ENCODE data around the gene MCM5. TPM values are rescaled to one million over a fixed set of nuclear protein-coding genes. Genes with fewer than 3 reads are reported as not detected.
A peak's percentile ranks its signal among the peaks of the same experiment; 100 is the strongest.

Gene MCM5
- total and polyA plus RNA-seq, 2 of the 13 experiments (the other 11 are each of a cell fraction or from before 2014, with no cell fraction given): 40.2 to 93.5 TPM

DNA sequence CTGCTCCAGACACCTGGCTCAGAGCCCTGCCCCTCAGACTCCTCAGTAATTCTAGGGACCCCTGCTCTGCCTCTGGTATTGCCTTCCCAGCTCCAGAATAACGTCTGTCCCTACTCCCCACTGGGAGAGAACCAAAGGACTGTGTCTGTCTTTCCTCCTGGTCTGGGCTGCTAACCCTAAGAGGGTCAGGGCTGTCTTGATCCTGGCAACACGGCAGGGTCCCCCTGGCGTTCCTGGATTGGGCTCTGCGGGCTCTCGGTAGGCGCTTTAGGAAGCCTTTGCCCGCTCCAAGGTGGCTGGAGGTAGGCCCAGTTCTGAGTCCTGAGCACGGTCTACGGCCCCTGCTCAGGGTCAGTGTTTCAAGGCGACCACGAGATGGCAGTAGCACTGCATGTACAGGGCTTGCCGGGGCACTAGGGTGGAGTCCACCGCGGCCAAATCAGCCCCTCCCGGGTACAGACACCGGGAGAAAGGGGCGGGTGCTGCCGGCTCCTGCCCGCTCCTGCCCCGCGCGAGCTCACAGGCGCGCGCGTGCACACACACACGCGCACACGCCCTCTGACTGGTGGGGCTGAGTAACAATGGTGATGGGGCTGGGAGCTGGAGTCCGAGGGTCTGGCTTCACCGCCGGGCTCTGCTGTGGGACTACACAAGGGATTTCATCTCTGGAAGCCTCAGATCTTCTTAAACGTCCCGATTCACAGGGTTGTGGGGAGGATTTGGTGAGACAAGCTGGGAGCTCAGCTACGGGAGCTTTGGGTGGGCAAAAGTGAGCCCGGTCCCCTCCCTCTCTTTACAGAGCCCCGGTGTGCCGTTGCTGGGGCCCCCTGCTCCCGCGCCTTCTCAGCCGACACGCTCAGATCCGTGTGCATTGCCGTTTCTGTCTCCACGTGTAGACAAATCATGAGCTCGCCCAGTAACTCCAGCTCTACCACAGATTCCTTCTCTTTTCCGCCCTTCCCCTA lies 49.1 kb upstream of the MCM5 start (continued):
- TF ChIP-seq, protein P1, sequence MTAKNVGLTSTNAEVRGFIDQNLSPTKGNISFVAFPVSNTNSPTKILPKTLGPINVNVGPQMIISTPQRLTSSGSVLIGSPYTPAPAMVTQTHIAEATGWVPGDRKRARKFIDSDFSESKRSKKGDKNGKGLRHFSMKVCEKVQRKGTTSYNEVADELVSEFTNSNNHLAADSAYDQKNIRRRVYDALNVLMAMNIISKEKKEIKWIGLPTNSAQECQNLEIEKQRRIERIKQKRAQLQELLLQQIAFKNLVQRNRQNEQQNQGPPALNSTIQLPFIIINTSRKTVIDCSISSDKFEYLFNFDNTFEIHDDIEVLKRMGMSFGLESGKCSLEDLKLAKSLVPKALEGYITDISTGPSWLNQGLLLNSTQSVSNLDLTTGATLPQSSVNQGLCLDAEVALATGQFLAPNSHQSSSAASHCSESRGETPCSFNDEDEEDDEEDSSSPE (CRISPR knock-in tag; IDR thresholded peaks at IDR 0.05): 0 out of 2 replicates have a peak, but pooled peaks have one; percentile 59
- 0 out of 2 replicates have a peak, but pooled peaks have one; percentile 41 for TF ChIP-seq ARHGAP35 (CRISPR knock-in tag; IDR thresholded peaks at IDR 0.05; ENCODE audit: borderline replicate concordance)
- TF ChIP-seq KLF12 (CRISPR knock-in tag; IDR thresholded peaks at IDR 0.05; ENCODE audit: borderline replicate concordance): peak; percentile 83; the same call in 1 of the 2 replicates
- TF ChIP-seq RELA (CRISPR knock-in tag; IDR thresholded peaks at IDR 0.05): 0 out of 2 replicates have a peak, but pooled peaks have one; percentile 56
- TF ChIP-seq HOXA3 (CRISPR knock-in tag; IDR thresholded peaks at IDR 0.05): peak; percentile 72
- TF ChIP-seq, protein P2, sequence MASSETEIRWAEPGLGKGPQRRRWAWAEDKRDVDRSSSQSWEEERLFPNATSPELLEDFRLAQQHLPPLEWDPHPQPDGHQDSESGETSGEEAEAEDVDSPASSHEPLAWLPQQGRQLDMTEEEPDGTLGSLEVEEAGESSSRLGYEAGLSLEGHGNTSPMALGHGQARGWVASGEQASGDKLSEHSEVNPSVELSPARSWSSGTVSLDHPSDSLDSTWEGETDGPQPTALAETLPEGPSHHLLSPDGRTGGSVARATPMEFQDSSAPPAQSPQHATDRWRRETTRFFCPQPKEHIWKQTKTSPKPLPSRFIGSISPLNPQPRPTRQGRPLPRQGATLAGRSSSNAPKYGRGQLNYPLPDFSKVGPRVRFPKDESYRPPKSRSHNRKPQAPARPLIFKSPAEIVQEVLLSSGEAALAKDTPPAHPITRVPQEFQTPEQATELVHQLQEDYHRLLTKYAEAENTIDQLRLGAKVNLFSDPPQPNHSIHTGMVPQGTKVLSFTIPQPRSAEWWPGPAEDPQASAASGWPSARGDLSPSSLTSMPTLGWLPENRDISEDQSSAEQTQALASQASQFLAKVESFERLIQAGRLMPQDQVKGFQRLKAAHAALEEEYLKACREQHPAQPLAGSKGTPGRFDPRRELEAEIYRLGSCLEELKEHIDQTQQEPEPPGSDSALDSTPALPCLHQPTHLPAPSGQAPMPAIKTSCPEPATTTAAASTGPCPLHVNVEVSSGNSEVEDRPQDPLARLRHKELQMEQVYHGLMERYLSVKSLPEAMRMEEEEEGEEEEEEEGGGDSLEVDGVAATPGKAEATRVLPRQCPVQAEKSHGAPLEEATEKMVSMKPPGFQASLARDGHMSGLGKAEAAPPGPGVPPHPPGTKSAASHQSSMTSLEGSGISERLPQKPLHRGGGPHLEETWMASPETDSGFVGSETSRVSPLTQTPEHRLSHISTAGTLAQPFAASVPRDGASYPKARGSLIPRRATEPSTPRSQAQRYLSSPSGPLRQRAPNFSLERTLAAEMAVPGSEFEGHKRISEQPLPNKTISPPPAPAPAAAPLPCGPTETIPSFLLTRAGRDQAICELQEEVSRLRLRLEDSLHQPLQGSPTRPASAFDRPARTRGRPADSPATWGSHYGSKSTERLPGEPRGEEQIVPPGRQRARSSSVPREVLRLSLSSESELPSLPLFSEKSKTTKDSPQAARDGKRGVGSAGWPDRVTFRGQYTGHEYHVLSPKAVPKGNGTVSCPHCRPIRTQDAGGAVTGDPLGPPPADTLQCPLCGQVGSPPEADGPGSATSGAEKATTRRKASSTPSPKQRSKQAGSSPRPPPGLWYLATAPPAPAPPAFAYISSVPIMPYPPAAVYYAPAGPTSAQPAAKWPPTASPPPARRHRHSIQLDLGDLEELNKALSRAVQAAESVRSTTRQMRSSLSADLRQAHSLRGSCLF (CRISPR knock-in tag; IDR thresholded peaks at IDR 0.05; ENCODE audit: borderline replicate concordance): no peak
- TF ChIP-seq, protein P3, sequence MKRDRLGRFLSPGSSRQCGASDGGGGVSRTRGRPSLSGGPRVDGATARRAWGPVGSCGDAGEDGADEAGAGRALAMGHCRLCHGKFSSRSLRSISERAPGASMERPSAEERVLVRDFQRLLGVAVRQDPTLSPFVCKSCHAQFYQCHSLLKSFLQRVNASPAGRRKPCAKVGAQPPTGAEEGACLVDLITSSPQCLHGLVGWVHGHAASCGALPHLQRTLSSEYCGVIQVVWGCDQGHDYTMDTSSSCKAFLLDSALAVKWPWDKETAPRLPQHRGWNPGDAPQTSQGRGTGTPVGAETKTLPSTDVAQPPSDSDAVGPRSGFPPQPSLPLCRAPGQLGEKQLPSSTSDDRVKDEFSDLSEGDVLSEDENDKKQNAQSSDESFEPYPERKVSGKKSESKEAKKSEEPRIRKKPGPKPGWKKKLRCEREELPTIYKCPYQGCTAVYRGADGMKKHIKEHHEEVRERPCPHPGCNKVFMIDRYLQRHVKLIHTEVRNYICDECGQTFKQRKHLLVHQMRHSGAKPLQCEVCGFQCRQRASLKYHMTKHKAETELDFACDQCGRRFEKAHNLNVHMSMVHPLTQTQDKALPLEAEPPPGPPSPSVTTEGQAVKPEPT (CRISPR knock-in tag; IDR thresholded peaks at IDR 0.05; ENCODE audit: low read depth): peak; percentile 57; the same call in 1 of the 2 replicates
- TF ChIP-seq NFKBIZ (CRISPR knock-in tag; IDR thresholded peaks at IDR 0.05): peak; percentile 51; the same call in 1 of the 2 replicates
- TF ChIP-seq, protein P4, sequence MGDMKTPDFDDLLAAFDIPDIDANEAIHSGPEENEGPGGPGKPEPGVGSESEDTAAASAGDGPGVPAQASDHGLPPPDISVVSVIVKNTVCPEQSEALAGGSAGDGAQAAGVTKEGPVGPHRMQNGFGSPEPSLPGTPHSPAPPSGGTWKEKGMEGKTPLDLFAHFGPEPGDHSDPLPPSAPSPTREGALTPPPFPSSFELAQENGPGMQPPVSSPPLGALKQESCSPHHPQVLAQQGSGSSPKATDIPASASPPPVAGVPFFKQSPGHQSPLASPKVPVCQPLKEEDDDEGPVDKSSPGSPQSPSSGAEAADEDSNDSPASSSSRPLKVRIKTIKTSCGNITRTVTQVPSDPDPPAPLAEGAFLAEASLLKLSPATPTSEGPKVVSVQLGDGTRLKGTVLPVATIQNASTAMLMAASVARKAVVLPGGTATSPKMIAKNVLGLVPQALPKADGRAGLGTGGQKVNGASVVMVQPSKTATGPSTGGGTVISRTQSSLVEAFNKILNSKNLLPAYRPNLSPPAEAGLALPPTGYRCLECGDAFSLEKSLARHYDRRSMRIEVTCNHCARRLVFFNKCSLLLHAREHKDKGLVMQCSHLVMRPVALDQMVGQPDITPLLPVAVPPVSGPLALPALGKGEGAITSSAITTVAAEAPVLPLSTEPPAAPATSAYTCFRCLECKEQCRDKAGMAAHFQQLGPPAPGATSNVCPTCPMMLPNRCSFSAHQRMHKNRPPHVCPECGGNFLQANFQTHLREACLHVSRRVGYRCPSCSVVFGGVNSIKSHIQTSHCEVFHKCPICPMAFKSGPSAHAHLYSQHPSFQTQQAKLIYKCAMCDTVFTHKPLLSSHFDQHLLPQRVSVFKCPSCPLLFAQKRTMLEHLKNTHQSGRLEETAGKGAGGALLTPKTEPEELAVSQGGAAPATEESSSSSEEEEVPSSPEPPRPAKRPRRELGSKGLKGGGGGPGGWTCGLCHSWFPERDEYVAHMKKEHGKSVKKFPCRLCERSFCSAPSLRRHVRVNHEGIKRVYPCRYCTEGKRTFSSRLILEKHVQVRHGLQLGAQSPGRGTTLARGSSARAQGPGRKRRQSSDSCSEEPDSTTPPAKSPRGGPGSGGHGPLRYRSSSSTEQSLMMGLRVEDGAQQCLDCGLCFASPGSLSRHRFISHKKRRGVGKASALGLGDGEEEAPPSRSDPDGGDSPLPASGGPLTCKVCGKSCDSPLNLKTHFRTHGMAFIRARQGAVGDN (CRISPR knock-in tag; IDR thresholded peaks at IDR 0.05): peak; percentile 80
- TF ChIP-seq ZNF263 (CRISPR knock-in tag; IDR thresholded peaks at IDR 0.05): 0 out of 2 replicates have a peak, but pooled peaks have one; percentile 15
- peak; percentile 24; the same call in 1 of the 2 replicates for TF ChIP-seq JUND (CRISPR knock-in tag; IDR thresholded peaks at IDR 0.05)
- peak; percentile 56 for TF ChIP-seq RBM39 (IDR thresholded peaks at IDR 0.05; ENCODE audit: low read depth, low read length, poor library complexity, severe bottlenecking)
- TF ChIP-seq ZNF614 (CRISPR knock-in tag; IDR thresholded peaks at IDR 0.05; ENCODE audit: borderline replicate concordance): peak; percentile 31; the same call in 1 of the 2 replicates
- TF ChIP-seq ZNF552 (CRISPR knock-in tag; IDR thresholded peaks at IDR 0.05; ENCODE audit: borderline replicate concordance): 0 out of 2 replicates have a peak, but pooled peaks have one; percentile 34

All from HepG2 (cell line).